Smooth muscle cell of the brain vasculature (primary cell): Measurements from ENCODE around the gene ARFGAP2.
A peak's percentile ranks its signal among the peaks of the same experiment; 100 is the strongest.
"Not testable (repeated sequence)": the region's sequence is repeated elsewhere in the genome, so short reads cannot be mapped to it uniquely, and the experiment has no call there.

Source experiments
- DNase-seq: peaks from one replicate; pipeline ENCODE4 v3.0.0-alpha.2; 2012; ENCODE audit warnings: low read depth, low spot score

Gene ARFGAP2

DNA sequence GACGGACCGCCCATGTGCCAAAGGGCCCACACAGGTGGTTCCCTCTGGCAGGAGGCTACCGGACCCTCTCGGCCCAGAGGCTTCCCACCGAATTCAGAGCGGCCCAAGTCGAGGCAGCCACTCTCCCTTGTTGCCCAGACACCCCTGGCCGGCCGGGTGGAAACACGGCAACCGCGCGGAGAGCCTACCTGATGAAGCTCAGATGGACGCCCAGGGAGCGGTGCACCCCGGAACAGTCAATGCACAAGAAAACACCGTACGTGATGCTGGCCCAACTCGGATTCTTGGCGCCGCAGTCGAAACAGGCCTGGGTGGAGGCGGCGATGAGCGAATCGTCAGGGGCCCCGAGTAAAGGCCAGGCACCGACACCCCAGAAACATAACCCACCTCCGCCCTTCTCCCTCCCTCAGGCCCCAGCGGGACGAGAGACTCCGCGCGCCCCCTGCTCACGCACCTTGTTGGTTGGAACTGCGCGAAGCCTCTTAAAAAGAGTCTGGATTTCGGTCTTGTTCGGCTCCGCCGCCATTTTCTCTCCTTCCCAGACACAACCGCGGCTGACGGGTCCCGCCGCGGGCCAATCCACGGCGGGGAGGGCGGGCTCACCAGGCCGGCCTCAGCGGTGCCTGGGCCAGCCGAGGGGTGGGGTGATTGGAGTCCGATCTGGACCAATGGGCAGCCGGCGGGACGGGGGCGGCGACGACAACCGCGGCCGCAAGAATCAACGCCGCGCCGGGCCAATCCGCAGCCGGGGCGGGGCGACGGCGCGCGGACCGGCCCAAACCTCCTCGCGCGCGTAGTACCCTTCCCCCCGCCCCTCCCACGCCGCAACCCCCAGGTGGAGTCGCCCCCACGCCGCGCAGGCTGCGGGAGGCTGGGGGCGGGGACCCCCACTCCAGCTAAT lies at the start of gene ARFGAP2:
Gene ARFGAP2 (minus strand): TSS at position 552 of the 901 bp plus-strand sequence. CDS start 26 bp downstream, at position 526.
- peak; percentile 89 for DNase-seq

DNA sequence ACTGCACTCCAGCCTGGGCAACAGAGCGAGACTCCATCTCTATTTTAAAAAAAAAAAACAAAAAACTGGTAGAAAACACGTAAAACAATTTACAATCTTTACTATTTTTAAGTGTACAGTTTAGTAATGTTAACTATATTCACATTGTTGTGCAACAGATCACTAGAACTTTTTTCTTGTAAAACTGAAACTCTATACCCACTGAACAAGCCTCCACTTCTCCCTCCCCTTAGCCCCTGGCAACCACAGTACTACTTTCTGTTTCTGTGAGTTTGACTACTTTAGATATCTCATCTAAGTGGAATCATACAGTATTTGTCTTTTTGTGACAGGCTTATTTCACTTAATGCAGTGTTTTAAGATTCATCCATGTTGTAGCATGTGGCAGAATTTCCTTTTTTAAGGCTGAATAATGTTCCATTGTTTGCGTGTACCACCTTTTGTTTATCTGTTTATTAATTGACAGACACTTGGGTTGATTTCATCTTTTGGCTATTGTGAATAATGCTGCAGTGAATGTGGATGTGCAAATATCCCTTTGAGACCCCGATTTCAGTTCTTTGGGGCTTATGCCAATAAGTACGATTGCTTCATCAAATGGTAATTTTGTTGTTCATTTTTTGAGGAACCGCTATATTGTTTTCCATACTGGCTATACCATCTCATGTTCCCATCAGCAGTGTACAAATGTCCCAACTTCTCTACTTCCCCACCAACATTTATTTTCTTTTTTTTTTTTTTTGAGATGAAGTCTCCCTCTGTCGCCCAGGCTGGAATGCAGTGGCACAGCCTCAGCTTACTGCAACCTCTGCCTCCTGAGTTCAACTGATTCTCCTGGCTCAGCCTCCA lies 49.1 kb upstream of the ARFGAP2 start:
- no peak for DNase-seq

- DNase-seq: no peak
Measured at GRCh38 chr11:47222696-47223095, 46.0 kb upstream of the ARFGAP2 start.

DNA sequence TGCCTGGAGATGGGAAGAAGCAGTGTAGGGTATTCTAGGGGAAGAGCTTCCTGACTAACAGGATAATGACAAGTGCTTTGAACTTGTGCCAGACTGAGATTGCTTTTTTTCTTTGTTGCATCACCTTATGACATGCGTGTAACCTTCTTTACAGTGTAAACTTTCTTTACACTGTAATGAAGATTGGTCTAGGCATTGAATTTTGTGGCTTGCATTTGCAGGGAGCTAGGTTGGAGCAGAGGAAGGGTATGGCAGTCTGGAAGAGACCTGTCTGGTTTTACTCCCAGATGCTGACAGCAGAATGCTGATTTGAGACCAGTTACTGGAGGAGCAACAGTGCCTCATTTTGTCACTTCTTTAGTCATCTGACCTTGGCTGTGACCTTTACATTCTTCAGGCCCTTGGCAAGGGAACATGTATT lies 43.7 kb upstream of the ARFGAP2 start:
- no peak for DNase-seq

DNA sequence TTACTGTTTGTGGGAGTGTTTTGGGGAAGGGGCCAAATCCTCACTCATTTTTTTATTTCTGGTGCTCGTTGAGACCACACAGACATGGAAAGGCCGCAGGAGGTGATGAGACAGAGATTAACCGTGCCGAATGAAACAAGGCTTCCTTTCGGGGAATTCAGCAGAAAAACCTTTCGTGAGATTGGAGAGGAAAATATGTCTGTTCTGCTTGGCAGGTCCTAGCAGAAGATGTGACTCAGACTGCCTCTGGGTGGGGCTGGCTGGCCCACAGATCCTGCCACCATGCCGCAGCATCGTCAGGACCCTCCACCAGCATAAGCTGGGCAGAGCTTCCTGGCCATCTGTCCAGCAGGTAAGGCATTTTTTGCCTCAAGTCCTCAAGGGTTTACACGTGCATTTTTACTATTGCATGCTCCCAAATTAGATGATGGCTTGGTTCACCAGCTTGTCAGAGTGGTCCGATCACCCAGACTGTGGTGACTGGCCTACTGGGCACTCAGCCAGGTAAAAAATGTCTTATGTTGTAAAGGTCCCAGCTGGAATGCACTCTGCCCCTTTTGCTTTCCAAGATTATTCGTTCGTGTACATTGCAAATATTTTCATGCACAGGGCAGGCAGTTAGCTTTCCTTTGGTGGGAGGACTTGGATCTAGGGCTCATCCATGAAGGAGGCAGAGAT lies 39.6 kb upstream of the ARFGAP2 start:
- no peak for DNase-seq

DNA sequence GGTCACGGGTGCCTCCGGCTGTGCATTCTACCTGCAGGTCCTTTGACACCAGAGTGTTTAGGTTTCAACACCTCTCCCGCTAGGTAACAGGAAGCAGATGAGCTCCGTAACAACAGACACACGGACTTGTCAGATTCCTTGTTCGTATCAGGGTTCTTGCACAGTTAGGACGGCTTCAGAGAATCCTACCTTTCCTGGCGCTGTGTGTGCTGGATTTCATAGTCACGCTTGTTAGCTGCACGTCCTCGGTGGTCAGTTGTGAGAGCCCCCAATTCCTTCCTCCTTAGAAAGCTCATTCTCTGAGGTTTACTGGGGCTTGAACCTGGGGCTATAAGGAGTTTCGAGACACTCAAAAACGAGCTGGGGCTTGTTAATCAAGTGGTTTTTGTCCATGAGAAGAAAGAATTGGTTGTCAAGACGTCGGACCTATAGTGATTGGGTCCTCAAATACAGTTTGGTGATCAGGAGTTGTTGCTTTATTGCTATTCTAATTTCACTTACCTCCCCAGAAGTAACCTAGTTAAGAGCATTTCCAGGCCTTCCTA lies 38.8 kb upstream of the ARFGAP2 start:
- DNase-seq: no peak

DNA sequence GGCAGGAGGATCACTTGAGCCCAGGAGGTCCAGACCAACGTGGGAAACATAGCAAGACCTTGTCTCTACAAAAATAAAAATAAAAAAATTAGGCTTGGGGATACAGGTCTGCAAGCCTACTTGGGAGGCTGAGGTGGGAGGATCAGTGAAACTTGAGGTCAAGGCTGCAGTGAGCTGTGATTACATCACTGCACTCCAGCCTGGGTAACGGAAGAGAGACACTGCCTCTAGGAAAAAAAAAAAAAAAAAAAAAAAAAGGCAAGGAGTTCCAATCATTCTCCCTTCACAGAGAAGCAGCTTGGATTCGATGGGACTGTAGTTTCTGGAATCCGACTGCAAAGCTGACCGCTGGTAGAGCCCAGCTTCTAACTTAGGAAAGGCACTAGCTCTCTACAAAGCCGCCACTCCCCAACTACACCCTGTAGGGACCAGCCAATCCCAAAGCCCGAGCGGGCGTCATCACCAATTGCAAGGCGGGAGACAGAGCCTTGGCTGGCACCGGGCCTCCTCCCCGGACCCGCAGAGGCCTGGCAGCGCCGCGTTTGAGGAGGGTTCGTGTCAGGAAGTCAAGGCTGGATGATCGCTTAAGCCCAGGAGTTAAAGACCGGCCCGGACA lies 37.4 kb upstream of the ARFGAP2 start:
- DNase-seq: no peak

DNA sequence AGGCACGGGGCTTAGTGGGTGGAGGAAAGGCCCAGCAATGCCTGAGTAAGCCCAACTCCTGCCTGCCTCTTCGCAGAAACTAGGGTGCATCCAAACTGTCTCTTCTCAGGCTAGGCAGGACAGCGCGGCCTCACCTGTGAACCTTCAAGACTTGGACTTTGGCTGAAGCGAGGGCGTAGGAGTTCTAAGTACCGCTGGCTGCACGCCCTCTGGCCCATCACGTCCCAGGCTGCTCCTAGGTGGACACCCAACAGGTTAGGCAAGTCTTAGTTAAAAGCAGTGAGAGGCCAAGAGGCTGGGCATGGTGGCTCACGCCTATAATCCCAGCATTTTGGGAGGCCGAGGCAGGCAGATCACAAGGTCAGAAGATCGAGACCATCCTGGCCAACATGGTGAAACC lies 36.3 kb upstream of the ARFGAP2 start:
- no peak for DNase-seq

DNA sequence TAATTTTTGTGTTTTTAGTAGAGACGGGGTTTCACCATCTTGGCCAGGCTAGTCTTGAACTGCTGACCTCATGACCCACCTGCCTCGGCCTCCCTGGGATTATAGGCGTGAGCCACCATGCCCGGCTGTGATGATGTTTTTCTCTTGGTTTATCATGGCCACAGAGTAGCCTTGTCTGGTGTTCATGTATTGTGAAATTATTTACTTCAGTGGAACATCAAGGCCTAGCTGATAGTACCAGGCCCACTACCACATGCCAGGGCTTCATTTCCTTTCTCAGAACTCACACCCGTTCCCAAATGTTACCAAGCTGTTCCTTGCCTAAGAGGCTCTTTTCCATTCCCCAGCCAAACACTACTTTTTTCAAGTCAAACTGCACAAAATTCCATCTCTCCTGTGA lies 31.9 kb upstream of the ARFGAP2 start:
- DNase-seq: no peak

DNA sequence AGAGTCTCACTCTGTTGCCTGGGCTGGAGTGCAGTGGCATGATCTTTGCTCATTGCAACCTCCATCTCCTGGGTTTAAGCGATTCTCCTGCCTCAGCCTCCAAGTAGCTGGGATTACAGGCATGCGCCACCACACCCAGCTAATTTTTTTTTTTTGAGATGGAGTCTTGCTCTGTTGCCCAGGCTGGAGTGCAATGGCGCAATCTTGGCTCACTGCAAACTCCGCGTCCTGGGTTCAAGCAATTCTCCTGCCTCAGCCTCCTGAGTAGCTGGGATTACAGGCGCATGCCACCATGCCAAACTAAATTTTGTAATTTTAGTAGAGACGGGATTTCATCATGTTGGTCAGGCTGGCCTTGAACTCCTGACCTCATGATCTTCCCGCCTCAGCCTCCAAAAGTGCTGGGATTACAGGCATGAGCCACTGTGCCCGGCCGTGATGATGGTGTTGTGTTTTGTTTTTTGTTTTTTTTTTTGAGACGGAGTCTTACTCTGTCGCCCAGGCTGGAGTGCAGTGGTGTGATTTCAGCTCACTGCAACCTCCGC lies 31.4 kb upstream of the ARFGAP2 start:
- DNase-seq: not testable (repeated sequence)

- no peak for DNase-seq
Measured at GRCh38 chr11:47207459-47207858, 30.8 kb upstream of the ARFGAP2 start.

DNA sequence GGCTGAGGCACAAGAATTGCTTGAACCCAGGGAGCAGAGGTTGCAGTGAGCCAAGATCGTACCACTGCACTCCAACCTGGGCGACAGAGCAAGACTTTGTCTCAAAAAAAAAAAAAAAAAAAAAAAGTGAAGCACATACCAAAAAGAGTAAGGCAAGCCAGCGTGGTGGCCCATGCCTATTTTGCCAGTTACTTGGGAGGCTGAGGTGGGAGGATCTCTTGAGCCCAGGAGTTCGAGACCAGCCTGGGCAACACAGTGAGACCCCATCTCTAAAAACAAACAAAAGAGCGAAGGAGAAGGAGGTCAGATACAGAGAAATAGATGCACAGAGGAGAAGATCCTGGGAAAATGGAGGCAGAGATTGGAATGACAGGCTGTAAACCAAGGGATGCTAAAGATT lies 29.9 kb upstream of the ARFGAP2 start:
- DNase-seq: not testable (repeated sequence)

DNA sequence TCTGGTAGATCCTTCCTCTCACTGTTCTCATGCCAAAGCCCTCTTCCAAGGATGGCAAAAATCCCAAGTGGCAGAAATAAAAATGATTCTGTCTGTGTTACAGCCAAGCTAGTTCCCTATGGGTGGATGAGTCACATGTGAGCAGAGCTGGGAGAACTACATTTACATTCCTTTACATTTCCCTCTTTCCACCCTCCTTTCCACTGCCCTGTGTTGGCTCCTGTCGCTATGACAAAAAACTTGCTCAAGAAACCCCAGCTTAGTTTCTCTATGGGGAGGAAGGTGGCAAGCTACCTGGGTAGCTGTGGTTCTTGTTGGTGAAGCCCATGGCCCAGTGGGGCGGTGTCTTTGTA lies 27.9 kb upstream of the ARFGAP2 start:
- no peak for DNase-seq

DNA sequence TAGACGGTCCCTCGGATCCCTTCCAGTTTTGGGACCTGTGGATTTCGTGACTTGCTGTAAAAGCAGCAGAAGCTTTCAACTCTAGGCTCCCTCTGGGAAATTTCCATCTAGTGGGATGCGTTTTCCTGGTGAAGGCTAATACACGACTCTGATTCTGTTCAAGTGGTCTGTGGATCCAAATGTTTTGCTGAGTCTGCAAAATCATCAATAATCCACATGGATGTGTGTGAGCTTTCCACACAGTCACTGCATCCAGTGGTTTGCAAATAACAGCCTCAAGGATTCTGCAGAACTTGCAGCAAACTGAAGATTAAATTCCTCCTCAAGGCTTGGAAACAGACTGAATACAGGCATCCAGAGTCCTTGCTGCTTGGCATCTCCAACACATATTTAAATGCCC lies 25.9 kb upstream of the ARFGAP2 start:
- no peak for DNase-seq

- no peak for DNase-seq
Measured at GRCh38 chr11:47201015-47201414, 24.3 kb upstream of the ARFGAP2 start.

DNA sequence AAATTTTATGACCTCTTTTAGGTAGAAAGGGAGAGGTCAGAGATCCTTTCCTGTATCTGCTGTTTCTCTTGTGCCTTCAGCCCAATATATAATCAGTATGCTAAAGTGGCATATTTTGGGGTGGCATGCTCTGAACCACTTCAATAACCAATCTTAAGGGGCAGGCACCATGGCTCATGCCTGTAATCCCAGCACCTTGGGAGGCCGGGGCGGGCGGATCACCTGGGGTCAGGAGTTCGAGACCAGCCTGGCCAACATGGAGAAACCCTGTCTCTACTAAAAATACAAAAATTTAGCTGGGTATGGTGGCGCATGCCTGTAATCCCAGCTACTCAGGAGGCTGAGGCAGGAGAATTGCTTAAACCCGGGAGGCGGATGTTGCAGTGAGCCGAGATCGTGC lies 21.5 kb upstream of the ARFGAP2 start:
- not testable (repeated sequence) for DNase-seq

DNA sequence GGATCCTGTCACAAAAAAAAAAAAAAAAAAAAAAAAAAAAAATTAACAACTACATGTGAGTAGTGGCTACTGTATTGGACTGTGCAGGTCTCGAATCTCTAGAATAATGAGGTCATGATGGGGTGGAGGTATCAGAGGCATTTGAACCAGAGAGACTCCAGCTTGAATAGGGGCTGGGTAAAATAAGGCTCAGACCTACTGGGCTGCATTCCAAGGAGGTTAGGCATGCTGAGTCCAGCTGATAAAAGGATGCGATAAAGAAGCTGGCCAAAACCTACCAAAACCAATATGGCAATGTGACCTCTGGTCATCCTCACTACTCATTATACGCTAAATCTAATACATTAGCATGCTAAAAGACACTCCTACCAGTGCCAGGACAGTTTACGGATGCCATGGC lies 15.4 kb upstream of the ARFGAP2 start:
- no peak for DNase-seq

GRCh38 chr11:47191137-47191536 lies 14.5 kb upstream of the ARFGAP2 start:
- not testable (repeated sequence) for DNase-seq

GRCh38 chr11:47189100-47189834 lies 12.6 kb upstream of the ARFGAP2 start:
- DNase-seq: no peak

- no peak for DNase-seq
Measured at GRCh38 chr11:47188259-47188658, 11.6 kb upstream of the ARFGAP2 start.
